ENCODE results near the gene CGREF1.
A peak's percentile ranks its signal among the peaks of the same experiment; 100 is the strongest.
"Not testable (repeated sequence)": the region's sequence is repeated elsewhere in the genome, so short reads cannot be mapped to it uniquely, and the experiment has no call there.

The CGREF1 gene

DNA sequence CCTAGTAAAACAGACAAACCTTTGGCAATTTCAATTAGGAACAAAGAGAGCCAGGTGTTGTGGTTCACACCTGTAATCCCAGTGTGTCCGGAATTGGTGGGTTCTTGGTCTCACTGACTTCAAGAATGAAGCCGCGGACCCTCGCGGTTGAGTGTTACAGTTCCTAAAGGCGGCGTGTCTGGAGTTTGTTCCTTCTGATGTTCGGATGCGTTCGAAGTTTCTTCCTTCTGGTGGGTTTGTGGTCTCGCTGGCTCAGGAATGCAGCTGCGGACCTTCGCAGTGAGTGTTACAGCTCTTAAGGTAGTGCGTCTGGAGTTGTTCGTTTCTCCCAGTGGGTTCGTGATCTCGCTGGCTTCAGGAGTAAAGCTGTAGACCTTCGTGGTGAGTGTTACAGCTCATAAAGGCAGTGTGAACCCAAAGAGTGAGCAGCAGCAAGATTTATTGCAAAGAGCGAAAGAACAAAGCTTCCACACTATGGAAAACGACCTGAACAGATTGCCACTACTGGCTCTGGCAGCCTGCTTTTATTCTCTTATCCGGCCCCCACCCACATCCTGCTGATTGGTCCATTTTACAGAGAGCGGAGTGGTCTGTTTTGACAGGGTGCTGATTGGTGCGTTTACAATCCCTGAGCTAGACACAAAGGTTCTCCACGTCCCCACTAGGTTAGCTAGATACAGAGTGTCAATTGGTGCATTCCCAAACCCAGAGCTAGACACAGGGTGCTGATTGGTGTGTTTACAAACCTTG, 8.2 kb downstream of the CGREF1 start:
- not testable (repeated sequence) for DNase-seq

DNA sequence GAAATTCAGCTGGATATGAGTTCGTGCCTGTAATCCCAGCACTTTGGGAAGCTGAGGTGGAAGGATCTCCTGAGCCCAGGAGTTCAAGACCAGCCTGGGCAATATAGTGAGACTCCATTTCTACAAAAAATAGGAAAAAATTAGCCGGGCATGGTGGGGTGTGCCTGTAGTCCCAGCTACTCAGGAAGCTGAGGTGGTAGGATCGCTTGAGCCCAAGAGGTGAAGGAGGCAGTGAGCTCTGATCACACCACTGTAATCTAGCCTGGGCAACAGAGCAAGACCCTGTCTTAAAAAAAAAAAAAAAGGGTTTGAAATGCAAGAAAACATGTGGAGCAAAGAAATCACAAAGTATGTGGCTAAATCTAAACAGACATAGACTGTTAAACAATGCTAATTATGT, 9.8 kb downstream of the CGREF1 start:
- DNase-seq: no peak

DNA sequence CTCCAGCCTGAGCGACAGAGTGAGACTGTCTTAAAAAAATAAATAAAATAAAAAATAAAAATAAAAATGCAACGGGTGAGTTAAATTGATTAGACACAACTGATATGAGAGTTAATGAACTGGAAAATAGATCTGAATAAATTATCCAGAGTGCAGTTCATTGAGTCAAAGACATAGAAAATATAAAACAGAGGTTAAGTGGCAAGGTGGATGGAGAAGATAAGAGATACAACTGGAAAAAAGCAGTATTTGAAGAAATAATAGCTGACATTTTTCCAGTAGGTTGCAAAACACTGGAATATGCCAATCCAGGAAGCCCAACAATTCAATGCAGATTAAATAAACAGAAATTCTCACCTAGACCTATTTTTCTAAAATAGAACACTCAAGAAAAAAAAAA, 10.7 kb downstream of the CGREF1 start:
- DNase-seq: no peak

DNA sequence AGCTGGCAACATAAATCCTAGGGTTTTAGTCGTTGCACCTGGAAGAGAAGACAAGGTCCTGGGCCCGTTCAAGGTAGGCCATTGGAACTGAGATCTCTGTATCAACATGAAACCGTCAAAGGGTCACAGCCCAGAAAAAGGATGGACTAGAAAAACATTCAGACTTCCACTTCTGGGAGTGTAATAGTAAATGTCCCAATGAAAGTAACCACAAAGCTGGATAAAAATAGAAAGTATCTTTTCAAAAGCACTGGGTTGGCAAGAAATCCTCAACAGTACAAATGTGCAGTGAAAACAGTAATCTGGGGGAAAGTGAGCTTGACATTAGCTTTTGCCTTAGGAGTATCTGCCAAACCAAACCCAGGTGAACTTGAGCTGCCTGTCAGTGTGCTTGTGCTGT, 12.9 kb downstream of the CGREF1 start:
- no peak for DNase-seq

DNA sequence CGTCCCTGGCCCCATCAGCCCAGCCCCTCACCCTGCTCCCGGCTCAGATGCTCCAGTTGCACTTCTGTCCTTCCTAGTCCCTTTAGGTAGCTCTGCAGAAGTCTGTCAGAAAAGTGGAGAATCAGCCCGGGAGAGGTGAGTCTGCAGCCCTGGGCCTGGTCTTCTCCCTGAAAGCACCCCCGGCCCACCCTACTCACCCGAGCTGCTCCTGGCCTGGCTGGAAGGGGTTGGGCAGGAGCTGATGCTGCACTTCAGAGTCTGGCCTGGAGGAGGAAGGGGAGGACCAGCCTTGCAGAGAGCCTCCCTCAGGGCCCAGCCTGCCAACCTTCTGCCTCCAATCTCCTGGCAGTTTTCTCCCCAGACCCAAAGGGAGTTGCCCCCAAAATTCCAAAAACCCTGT, 16.6 kb downstream of the CGREF1 start:
- no peak for DNase-seq

DNA sequence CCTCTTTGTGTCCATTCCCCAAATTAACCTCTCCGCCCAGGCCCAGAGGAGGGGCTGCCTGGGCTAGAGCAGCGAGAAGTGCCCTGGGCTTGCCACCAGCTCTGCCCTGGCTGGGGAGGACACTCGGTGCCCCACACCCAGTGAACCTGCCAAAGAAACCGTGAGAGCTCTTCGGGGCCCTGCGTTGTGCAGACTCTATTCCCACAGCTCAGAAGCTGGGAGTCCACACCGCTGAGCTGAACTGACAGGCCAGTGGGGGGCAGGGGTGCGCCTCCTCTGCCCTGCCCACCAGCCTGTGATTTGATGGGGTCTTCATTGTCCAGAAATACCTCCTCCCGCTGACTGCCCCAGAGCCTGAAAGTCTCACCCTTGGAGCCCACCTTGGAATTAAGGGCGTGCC, 18.9 kb downstream of the CGREF1 start:
- no peak for DNase-seq

DNA sequence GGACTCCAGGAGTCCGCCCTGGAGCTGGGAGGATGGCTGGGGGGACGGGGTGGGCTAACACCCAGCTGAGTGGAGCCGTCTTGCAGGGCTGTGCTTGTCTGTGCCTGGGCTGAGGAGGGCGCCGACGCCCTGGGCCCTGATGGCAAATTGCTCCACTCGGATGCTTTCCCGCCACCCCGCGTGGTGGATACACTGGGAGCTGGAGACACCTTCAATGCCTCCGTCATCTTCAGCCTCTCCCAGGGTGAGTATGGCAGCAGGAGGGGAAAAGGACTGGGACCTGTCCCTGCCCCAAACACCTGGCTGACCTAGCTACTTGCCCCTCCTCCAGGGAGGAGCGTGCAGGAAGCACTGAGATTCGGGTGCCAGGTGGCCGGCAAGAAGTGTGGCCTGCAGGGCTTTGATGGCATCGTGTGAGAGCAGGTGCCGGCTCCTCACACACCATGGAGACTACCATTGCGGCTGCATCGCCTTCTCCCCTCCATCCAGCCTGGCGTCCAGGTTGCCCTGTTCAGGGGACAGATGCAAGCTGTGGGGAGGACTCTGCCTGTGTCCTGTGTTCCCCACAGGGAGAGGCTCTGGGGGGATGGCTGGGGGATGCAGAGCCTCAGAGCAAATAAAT, 19.5 kb downstream of the CGREF1 start:
- no peak for DNase-seq

DNA sequence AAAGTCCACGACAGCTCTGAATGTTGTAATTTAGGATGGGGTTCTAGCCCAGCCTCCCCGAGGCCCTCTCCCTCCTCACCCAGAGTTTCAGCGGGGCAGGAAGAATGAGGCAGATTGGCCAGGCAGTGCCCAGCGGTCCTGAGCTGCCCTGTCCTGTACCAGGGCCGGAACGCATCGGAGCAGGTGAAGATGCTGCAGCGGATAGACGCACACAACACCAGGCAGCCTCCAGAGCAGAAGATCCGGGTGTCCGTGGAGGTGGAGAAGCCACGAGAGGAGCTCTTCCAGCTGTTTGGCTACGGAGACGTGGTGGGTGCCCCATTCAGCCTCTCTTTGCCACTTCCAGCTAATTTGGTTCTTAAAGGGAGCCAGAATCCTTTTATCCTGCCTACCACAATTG, 21.6 kb downstream of the CGREF1 start:
- DNase-seq: no peak

DNA sequence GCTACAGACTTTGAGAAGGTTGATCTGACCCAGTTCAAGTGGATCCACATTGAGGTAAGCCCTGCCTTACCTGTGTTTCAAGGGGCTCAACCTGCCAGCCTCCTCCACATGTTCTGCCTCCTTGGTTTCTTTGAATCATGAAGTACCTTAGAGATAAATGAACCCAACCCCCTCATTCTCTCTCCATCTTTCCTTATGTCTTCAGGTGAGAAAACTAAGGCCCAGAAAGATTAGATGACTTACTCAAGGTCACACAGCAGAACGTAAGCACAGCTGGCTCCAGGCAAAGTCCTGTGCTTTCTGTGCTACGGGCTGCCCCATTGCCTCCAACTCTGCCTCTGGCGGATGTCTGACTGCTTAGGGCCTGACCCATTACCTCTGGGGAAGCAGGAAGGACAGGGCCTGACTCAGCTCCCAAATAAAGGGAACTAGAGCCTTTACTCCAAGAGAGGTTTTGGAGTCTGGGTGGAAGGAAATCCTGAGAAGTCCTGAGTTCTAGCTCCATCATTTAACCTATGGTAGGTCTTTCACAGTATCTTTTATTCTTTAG, 22.1 kb downstream of the CGREF1 start:
- DNase-seq: no peak

DNA sequence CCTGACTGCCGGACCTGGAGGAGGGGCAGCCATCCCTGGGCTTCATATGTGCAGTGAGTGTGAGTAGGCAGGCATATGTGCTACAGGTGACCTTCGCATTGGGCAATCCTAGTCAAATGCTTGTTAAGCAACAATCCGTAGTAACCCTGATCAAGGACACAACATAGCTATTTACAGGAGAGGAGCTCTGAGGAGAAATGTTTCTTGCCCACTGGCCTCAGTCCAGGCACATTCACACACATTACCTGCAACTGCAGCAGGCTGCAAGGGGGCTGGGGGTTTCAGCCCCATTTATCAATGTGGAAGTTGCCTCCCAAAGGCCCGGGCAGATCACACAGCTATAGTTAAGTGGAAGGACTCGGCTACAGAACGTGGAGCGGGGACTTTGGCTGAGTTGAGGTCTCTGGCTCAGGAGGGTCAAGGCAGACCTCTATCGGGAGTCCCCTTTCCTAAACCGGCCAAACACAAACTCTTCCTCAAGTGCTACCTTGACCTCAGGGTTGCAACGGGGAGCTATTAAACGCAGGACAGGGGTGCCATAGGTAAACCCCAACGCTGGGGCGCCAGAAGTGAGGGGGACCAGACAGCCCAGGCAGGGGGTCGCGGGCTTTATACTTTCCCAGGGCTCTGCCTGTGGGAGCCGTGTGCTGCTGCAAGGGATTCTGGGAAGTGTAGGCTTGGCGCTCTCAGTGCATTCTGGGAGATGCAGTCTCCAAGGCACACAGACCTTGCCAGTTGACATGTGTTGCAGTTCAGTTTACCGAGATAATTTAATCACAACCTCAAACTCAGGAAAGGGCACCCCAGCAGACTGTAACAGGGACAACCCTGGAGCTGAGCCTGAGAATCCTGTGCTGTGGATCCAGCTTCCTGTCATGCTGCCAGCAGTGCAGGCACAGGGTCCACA, 22.9 kb downstream of the CGREF1 start:
- DNase-seq: peak; percentile 67

DNA sequence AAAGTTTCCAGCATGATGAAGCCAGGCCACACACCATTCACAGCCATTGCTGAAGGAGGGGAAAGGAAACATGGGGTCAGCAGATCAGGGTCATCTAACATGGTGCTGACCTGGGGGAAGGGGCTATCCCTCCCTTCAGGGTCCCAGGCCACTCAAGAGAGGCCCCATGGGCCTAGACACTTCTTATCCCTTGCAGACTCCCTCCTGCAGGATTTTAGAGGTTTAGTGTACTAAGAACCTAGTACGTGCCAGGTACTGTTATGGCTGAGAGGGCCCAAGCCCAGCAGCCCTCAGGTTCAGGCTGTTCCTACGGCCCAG, 23.5 kb downstream of the CGREF1 start:
- no peak for DNase-seq

DNA sequence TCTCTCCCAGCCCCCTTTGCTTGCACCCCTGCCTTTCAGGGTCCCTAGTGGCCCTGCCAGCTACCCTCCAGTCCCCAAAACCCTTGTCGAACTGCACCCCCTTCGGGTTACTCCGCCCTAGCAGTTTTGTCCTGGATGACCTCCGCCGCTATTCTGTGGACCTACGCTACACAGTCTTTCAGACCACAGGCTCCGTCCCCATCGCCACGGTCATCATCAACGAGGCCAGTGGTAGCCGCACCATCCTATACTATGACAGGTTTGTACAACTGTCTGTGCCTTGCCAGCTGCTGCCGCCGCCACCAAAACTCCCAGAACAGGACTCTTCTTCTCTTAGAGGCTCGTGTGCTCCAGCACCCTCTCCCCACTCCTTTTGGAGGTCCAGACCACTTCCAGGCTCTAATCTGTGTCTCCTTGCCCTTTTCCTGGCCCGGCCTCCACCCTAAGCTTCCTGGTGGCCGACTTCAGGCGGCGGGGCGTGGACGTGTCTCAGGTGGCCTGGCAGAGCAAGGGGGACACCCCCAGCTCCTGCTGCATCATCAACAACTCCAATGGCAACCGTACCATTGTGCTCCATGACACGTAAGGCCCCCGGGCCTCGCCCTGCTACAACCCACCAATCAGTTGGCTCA, 24.5 kb downstream of the CGREF1 start:
- no peak for DNase-seq

DNA sequence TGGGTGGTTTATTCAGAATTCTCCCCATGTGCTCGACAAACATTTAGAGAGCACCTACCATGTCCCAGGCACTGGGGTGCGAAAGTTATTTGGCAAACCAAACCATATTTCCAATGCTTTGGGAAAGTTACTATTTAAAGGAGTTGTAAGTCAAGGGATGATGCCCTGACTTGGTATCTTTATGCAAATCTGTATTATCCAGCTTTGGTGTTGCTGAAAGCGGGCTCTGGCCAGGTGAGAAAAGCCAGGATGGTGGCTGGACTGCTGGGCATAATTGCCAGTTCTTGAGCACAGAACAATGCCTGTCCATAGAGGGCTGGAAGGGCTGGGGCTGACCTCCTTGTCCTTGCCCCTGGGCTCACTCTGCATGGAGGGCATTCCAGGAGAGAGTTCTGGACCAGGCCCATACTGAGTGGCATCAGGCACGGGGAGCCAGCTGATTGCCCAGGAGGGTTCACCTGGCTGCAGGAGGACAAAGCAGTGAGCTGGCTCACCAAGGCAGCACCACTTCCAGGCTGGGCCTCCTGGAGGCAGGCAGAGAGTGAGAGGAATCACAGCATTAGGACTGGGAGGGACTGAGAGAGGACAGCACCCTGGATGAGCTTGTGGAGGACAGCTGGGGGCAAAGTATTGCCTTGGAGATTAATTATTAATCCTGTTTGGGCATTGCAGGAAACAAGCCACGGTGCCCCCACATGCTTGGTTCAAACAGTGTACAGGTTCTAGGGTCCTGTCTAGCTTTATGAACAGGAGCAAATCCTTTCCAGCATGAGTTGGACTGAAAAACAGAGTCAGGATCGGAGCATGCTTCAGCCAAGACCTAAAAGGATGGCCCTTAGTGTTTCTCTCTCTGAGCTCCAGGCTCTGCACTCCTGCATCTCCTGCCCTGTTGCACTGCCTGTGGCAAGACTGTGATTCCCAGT, 25.2 kb downstream of the CGREF1 start:
- DNase-seq: no peak

DNA sequence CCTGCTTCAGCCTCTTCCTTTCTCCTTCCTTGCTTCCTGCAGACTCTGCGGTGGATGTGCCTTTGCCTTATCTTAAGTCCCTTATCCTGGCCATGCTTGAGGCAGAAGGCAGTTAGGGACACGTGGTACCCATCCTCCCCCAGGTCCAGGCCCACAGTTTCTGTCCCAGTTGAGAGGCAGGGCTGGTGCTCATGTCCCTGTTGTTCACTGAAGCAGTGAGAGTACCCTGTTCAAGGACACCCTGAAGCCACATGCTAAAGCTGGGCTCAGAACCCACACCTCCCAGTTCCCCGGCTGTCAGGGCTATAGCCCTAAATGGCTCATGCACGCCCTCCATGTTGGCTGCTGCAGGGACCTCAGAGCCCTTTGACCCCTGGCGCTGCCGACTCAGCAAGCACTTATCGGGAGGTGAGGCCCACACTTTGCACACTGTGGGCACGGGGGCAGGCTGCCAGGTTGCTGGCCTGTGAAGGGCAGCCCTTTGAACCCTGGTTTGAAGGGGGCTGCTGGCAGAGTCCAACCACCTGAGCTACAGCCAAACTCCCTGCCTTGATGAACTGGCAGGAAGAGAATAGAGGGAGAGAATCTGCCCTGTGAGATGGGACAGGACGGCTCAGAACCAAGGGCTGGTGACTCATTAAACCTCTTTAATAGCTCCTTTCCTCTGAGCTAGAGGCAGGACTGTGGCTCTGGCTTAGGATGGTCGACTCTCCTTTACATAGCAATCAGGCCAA, 26.1 kb downstream of the CGREF1 start:
- no peak for DNase-seq

DNA sequence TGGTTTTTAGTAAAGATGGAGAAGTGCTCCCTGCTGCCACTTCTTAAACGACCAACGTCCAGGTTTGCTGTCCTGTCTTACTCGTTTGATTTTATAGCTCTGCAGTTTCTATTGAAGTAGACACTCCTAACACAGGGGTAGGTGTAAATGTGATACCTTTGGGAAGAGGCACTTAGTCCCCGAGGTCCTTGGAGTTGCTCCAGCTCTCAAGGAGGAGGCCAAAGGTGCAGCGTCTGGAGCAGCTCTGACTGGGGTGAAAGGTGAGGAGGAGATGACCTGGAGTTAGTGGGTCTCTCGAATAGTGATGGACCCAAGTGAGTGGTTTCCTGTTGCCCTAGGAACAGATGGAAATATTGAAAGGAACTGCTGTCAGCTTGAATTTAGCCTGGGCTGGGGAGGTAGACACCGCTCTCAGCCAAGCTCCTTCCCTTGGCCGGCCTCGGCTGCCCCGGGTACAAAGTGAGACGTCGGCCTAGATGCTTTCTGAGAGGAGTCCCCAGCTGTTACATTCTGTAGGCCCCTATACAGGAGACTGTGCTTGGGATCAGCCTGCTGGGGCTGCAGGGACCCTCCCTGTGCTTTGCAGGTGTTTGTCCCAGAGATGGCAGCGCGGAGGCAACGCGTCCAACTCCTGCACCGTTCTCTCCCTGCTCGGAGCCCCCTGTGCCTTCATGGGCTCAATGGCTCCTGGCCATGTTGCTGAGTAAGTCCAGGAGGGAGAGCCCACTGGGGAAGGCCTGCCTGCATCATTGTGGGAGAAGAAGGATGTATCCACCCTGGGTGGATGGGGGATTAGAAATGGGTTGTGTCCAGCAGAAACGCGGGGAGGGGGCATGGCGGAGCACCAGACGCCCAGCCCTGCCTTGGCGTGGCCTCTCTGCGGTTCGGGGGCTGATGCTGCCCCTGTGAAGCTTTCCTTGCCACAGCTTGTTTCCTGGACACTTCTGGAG, 26.9 kb downstream of the CGREF1 start:
- no peak for DNase-seq

DNA sequence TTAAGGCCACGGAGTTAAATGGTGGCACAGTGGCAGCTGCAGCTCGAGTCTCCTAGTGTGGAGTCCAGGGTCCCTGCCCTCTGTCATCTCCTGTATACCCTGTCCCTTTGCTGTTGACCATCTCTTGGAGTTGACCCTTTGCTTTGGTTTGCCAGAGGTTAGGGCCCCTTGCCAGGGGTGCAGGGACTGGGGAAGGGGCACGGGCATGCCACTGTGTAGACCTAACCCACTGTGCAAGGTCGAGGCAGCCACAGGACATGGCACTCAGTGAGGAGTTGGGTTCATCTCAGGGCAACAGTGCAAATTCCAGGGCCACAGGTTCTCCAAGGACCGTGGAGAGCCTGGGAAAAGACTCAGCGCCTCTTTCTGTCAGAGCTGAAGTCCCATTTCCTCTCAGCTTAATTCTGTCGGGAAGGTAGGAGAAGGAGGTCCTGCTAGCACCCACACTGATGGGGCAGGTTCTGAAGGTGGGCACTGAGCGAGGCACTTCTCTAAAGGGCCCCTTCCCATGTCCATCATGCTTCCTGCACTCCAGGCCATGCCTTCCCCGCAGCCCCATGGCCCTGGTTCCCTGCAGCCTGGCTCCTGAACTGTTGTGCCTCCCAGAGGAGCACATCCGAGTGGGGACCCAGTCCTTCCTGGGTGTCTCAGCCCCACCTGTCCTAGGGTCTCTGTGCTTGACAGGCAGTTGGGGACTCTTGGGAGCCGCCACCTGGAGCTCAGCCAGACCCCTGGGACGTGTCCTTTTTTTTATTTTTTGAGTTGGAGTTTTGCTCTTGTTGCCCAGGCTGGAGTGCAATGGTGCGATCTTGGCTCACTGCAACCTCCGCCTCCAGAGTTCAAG, 29.6 kb downstream of the CGREF1 start:
- no peak for DNase-seq

DNA sequence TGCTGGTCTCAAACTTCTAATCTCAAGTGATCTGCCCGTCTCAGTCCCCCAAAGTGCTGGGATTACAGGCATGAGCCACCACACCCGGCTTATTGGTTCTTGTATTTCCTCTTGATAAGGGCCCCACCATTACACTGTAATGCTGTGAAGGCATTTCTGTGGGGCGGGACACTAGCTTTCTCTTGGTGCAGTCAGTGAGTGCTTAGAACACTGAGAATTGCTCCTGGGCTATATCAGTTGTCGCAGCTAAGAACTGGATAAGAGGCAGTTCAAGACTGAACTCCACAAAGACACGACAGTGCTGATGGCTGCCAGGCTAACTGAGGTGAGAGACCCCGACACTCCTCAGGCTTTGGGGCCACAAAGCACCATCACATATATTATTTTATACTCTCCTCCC, 30.3 kb downstream of the CGREF1 start:
- no peak for DNase-seq

DNA sequence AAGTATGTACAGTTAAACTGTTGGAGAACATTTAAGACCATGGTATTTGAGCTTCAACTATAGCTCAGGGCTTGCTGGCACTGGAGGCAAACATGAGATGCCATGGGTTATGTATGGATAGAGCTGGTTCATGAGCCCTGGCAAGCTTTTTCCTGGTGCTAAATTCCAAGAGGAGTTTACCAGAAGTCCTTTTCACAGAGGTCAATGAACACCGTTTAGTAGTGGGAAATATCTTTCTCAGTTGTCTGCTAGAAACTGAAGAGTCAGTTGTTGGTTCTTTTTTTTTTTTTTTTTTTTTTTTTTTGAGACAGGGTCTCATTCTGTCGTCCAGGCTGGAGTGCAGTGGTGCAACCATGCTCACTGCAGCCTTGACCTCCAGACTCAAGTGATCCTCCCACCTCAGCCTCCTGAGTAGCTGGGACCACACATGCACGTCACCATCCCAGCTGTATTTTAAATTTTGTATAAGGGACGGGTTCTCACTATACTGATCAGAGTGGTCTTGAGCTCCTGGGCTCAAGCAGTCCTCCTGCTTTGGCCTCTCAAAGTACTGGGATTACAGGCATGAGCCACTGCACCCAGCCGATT, 31.0 kb downstream of the CGREF1 start:
- no peak for DNase-seq

Data from stimulated activated CD8-positive, alpha-beta memory T cell treated with anti-CD3 and anti-CD28 coated beads, Interleukin-4, amount 100 ng/mL, for 48 hours (primary cell).